ENCODE results near the gene PAPSS1. TPM values are rescaled to one million over a fixed set of nuclear protein-coding genes. Genes with fewer than 3 reads are reported as not detected.
A peak's percentile ranks its signal among the peaks of the same experiment; 100 is the strongest.

The PAPSS1 gene
- polyA plus RNA-seq, 3 donors: 46.4 to 79.6 (median 64.8) TPM

GRCh38 chr4:107709916-107710315 is 10.1 kb downstream of the PAPSS1 start:
- Histone ChIP-seq H3K4me1 (ENCODE audit: control insufficient read depth in 1 of 2, insufficient read depth in 2 of 2, low read length in 2 of 2) (peaks cover 26 to 35% of the 10 kb centered on the region in 2 donors), H2AFZ (ENCODE audit: insufficient read depth, low read depth, low read length, poor library complexity, severe bottlenecking) (no peak overlapping the region), H3K36me3 (replicated peaks in 1 of 2; ENCODE audit: control insufficient read depth in 1 of 2, insufficient read depth in 2 of 2, low read length in 2 of 2) (peaks cover 0 to 9% of the 10 kb centered on the region in 2 donors), H3K27ac (ENCODE audit: low read depth in 1 of 2, low read length in 2 of 2) (peak overlapping the region in 1 of 2 donors; percentile 74), H3K4me3 (replicated peaks in 1 of 3; ENCODE audit: low read depth in 2 of 3, low read length in 3 of 3) (peak overlapping the region in 1 of 3 experiments; percentile 41), H4K20me1 (ENCODE audit: insufficient read depth, low read length) (peaks cover 47% of the 10 kb centered on the region), H3K9ac (ENCODE audit: insufficient read depth, low read length, poor library complexity, severe bottlenecking) (no peak overlapping the region), H3K27me3 (ENCODE audit: control insufficient read depth in 2 of 2, insufficient read depth in 2 of 2, low read length in 2 of 2) (no peaks in the 10 kb centered on the region), H3K9me3 (replicated peaks in 1 of 2; ENCODE audit: control insufficient read depth in 1 of 2, insufficient read depth in 1 of 2, low read length in 2 of 2) (peaks cover 17 to 28% of the 10 kb centered on the region in 2 donors), H3K4me2 (replicated peaks; ENCODE audit: extremely low read depth, low read length, poor library complexity, severe bottlenecking) (peak overlapping the region; percentile 33), H3K79me2 (ENCODE audit: insufficient read depth, low read length) (peaks cover 80% of the 10 kb centered on the region)
- Mint-ChIP-seq H3K4me1 (peaks cover 37% of the 10 kb centered on the region), H3K9me3 (peaks cover 21 to 30% (median 28%) of the 10 kb centered on the region in 7 donors), H3K27me3 (ENCODE audit: low read depth in 3 of 3) (no peaks in the 10 kb centered on the region), H3K36me3 (peaks cover 20 to 34% of the 10 kb centered on the region in 2 donors), H3K4me3 (peak overlapping the region in 1 of 2 donors; percentile 62), H3K27ac (peak overlapping the region; percentile 75 to 89 (median 86))
- WGBS (ENCODE audit: insufficient coverage): no CpG with 5 or more reads among the region's 1 CpG
- peak; percentile 75 to 86 (median 82) for DNase-seq
- intact Hi-C loops (cut with micrococcal nuclease): loop anchor here in 1 of 2 donors (10.0 kb wide), 1 partner anchor 115 kb away; the partner anchor contains the start of gene SGMS2
- no peak for TF ChIP-seq CTCF (IDR thresholded peaks at IDR 0.05)

GRCh38 chr4:107708225-107708624 is 11.8 kb downstream of the PAPSS1 start:
- Mint-ChIP-seq H3K36me3 (peaks cover 10 to 30% of the 10 kb centered on the region in 2 donors), H3K9me3 (peaks cover 23 to 41% (median 35%) of the 10 kb centered on the region in 7 donors), H3K4me1 (peaks cover 31% of the 10 kb centered on the region), H3K27me3 (ENCODE audit: low read depth in 3 of 3) (no peaks in the 10 kb centered on the region), H3K27ac (no peak overlapping the region), H3K4me3 (no peak overlapping the region)
- no peaks in the 10 kb centered on the region for H3K27me3 ChIP-seq (ENCODE audit: control insufficient read depth in 2 of 2, insufficient read depth in 2 of 2, low read length in 2 of 2)
- no peak overlapping the region for H3K27ac ChIP-seq (ENCODE audit: low read depth in 1 of 2, low read length in 2 of 2)
- no peak overlapping the region for H3K9ac ChIP-seq (ENCODE audit: insufficient read depth, low read length, poor library complexity, severe bottlenecking)
- H3K4me1 ChIP-seq (ENCODE audit: control insufficient read depth in 1 of 2, insufficient read depth in 2 of 2, low read length in 2 of 2): peaks cover 26 to 32% of the 10 kb centered on the region in 2 donors
- intact Hi-C loops (cut with micrococcal nuclease): no loop called here
- no peak overlapping the region for H2AFZ ChIP-seq (ENCODE audit: insufficient read depth, low read depth, low read length, poor library complexity, severe bottlenecking)
- no peak overlapping the region for H3K4me2 ChIP-seq (replicated peaks; ENCODE audit: extremely low read depth, low read length, poor library complexity, severe bottlenecking)
- H4K20me1 ChIP-seq (ENCODE audit: insufficient read depth, low read length): peaks cover 43% of the 10 kb centered on the region
- H3K79me2 ChIP-seq (ENCODE audit: insufficient read depth, low read length): peaks cover 73% of the 10 kb centered on the region
- no peak for TF ChIP-seq CTCF (IDR thresholded peaks at IDR 0.05)
- no peak for DNase-seq
- H3K9me3 ChIP-seq (replicated peaks in 1 of 2; ENCODE audit: control insufficient read depth in 1 of 2, insufficient read depth in 1 of 2, low read length in 2 of 2): peaks cover 21 to 33% of the 10 kb centered on the region in 2 donors
- H3K4me3 ChIP-seq (replicated peaks in 1 of 3; ENCODE audit: low read depth in 2 of 3, low read length in 3 of 3): no peak overlapping the region
- peaks cover 0 to 9% of the 10 kb centered on the region in 2 donors for H3K36me3 ChIP-seq (replicated peaks in 1 of 2; ENCODE audit: control insufficient read depth in 1 of 2, insufficient read depth in 2 of 2, low read length in 2 of 2)

Measured in CD14-positive monocyte (primary cell).